ENCODE results near the gene GUCA2A.

The GUCA2A gene

DNA sequence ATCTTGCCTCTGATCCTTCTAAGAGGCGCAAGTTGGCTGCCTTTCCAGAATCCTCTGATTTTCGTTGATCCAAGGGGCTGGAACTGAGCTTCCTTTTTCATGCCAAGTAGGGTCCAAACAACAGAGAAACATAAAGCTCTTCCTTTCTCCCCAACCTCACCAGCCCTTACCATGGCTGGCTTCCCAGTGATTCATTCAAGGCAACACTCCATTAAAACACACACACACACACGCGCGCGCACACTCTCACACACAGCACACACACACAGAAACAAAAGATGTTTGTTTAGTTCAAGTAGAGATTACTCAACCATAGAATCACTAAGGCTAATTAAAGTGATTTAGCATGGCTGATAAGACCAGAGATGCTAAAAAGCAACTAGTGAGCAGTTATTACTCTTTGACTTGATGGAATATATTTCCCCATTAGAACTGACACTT is 13.0 kb upstream of the GUCA2A start:
- DNase-seq (ENCODE audit: low read depth in 1 of 2, low spot score in 1 of 2) = no peak

DNA sequence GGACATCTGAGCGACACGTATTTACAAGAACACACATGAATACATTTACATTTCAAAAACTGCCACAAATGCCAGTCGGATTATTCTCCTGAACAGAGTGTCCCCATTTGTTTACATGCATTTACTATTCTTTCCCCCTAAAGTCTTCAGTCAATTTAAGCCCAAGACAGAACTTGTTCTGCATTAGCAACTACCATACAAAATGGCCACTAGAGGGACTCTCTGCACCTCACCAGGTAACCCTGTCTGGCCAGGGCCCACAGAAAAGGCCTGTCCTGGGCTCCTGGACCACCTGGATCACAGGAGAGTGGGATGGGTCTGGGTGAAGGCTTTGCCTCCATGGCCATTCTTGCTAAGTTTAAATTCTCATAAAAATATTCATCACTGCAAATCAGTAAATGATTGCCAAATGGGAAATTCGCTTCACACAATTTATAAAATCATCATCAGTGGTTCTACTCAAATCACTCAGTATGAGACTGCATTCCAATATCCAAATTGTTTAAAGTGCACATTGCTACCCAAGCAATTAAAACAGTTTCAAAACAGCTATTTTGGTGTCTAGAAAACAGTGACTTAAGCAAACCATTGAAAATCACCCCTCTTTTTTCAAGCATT is 12.5 kb upstream of the GUCA2A start:
- no peak for DNase-seq (ENCODE audit: low read depth in 1 of 2, low spot score in 1 of 2)

DNA sequence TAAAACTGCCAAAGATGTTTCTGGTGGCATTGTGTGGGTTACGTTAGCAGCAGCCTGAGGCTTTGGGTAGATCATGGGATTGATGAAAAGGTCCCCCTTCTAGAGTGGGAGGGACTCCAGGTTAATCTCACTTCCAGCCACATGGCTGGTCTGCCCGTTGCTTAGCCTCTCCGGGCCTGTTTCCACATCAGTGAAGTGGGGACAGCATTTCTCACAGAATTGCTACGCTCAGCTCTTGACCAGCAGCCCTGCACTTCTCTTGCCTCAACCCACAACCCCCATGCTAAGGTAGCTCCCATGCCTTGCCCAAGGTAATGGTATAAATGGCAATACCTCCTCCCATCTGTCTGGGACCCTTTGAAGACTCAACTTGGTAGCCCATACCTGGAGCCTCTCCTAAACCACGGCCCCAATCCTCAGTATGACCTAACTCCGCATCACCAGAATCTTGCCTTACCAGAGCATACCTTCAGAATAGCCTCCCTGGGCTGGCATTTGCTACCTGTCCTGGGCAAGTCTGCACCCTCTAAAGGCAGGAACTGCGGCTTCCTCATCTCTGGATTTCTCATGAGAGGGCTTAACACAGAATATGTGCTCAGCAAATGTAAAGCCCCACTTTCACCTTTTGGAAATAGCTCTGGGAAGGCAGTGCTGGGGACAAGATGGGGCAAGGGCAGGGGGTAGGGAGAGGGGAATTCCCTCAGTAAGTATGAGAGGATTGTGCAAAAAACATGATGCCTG is 10.9 kb upstream of the GUCA2A start:
- DNase-seq (ENCODE audit: low read depth in 1 of 2, low spot score in 1 of 2) = no peak

DNA sequence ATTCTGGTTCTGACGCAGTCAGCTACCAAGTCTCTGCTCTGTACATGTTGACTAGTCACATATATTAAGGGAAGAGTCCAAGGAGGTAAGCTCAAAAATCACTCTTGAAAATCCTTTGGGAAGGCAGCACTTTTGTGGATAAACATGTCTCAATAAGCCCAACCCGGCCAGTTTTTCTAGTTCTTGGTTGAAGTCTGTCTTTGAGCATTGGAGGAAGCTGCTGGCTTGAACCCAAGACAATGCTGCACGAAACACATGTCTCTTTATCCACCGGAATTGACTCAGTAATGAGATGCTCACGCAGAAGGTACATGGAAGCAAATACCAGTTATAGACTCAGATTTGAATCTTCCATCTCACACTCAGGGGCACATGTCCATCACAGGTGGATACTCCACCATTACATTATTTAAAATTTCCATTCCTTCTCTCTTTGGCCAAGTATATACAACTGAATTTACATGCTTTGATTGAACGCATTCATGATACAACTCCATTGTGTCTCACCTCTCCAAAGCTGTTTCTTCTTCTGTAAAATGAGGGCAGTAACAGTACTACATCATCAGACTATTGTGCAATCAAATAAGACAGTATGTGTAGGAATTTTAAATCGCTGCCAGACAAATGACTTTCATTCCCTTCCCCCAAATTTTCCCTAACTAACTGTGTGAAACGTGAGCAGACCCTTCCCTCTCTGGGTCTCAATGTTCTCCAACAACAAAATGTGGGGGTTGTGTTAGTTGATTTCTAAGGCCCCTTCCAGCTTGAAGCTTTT is 9.6 kb upstream of the GUCA2A start:
- no peak for DNase-seq (ENCODE audit: low read depth in 1 of 2, low spot score in 1 of 2)

DNA sequence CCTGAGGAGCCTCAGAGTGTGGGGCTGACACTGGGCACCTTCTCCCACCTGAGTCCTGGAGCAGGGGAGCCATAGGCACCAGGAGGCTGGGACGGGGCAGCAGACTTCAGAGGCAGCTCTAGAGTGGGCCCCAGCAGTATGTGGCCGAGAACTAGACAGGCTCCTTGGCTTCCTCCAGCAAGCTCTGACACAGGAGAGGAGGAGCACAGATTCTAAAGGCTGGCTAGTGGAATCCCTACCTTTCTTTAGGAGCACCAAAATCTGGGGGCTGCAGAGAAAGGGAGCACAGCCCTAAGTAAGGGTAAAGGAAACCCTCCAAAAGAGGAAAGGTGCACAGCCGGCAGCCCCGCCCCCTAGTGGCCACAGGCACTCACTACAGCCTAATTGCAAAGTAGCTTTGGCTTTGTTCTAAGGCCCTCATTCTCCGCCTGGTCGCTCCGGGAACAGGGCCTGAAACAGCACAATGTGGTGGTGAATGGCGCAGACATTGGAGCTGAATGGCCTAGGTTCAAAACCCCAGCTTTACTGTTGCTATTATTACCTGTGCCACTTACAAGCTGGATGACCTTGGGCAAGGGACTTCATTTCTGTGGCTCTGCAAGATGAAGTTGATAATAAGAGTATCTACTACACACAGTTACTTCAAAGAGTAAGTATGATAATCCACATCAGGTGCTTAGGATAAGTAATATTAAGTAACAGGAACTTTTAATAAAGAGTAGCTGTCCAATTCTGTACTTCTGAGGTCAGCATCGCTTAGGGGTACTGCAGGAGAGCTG is 8.8 kb upstream of the GUCA2A start:
- DNase-seq (ENCODE audit: low read depth in 1 of 2, low spot score in 1 of 2) = peak; percentile 52

DNA sequence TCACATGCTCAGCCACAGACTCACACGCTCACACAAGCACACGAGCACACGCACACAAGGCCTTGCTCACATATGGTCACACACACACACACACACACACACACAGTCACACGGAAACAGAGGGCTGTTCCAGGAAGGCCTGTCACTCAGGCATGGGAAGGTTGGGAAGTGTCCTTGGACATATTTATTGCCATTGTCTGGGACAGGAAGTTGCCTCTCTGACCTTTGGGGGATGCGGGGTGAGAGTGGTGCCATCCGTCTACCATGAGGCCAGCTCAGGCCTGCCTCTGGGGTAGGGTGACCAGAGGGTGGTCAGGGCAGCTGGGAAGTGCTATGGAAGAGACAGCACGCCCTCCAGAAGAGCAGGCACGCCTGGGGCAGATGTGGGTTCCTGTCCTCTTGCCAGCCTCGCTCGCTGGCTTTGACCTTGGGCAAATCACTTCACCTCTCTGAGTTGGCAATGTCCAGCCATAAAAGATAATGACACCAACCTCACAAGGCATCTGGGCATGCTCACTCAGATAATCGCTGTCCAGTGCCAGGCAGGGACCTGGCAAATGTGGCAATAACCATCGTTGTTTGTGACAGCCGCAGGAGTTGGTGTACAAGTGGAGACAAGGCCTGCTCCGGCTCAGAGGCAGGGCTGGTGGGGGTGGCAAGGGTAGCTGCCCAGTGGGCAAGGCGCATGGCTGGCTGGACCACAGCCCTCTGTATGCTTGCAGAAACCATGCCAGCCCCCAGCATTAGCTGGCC is 8.0 kb upstream of the GUCA2A start:
- no peak for DNase-seq (ENCODE audit: low read depth in 1 of 2, low spot score in 1 of 2)

DNA sequence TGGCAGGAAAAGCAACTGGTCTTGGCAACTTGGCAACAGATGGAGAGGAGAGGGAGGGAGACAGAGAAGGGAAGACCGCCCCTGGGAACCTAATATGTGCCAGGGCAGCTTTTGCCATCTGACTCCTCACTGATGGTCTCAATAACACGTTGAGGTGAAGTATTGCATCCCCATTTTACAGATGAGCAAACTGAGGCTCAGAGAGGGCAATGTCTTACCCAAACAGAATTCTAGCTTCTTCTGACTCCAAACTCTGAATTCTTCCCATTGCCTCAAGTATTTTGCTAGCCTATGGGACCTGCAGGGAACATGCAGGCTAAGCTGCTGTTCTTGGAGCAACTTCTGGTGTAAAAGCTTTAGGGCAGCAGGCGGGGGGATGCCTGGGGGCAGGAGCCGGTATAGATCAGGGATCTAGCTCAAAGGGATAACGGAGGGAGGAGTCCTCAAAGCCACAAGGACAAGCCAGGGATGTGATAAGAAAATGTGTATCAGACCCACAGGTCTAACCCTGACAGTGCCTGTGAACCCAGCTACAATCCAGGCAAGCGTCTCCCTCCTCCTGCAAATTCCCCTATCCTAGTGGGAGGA is 7.2 kb upstream of the GUCA2A start:
- no peak for DNase-seq (ENCODE audit: low read depth in 1 of 2, low spot score in 1 of 2)

DNA sequence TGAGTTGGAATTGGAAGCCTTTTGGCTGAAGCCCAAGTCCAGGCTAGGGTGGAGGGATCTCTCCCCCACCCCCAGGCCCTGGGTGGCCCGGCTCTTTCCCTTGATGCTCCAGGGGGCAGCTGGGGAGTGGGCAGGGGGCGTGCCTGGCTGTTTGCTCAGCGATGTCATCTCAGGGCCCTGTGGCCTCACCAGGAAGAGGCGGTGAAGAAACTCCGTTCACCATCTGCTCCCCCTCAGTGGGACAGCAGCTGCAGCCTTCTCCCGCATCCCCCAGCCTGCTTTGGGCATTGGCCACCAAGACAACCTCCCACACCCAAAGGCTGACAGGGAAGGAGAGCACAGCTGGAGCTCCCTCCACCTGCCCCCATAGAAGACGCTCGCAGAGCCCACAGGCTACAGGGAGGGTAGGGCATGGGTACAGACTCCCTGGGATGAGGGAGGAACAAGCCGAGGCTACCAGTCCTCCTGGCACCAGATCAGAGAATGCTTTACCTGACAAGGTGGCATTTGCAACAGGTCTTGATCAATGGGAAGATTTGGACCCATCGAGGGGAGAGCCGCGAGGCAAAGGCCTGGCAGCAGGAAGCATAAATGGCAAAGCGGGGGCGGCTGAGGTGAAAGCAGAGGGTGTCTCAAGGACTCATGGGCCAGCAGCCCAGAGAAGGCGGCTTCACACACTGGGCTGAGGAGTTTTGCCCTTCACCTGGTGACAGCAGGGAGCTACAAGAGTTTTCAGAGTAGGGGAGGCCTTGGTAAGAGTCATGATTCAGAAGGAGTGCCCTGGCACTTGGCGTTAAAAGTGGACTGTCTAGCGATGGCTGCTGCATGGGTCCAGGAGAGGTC is 6.5 kb upstream of the GUCA2A start:
- no peak for DNase-seq (ENCODE audit: low read depth in 1 of 2, low spot score in 1 of 2)

DNA sequence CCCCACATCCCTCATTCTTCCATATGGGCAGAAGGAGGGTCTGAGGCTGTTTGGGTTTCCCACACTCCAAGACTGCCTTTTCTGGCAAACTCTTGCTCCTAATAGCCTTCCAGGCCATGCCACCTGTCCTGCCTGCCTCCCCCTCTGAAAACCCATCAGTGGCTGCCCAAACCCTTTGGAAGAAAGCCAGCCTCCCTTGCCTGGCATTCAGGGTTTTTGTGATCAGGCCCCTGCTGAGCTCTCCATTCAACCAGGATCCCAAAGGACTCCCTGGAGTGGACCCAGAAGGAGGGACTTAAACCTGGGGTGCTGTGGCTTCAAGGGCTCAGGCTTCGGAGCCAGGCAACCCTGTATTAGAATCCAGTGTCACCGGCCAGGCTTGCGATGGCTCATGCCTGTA is 4.2 kb upstream of the GUCA2A start:
- DNase-seq (ENCODE audit: low read depth in 1 of 2, low spot score in 1 of 2) = no peak

DNA sequence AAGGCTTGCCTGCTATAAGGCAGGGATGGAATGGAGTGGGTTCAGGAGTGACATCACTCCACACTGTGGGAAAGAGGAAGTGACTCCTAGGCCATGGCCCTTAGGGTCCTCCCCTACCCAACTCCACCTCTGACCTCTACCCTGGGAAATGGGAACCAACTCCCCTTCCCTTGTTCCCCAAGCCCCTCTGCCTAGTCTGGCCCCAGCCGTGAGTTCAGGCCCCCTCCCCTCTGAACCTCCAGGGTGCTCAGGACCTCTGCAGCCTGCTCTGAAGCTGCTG is 3.8 kb upstream of the GUCA2A start:
- DNase-seq (ENCODE audit: low read depth in 1 of 2, low spot score in 1 of 2) = no peak

DNA sequence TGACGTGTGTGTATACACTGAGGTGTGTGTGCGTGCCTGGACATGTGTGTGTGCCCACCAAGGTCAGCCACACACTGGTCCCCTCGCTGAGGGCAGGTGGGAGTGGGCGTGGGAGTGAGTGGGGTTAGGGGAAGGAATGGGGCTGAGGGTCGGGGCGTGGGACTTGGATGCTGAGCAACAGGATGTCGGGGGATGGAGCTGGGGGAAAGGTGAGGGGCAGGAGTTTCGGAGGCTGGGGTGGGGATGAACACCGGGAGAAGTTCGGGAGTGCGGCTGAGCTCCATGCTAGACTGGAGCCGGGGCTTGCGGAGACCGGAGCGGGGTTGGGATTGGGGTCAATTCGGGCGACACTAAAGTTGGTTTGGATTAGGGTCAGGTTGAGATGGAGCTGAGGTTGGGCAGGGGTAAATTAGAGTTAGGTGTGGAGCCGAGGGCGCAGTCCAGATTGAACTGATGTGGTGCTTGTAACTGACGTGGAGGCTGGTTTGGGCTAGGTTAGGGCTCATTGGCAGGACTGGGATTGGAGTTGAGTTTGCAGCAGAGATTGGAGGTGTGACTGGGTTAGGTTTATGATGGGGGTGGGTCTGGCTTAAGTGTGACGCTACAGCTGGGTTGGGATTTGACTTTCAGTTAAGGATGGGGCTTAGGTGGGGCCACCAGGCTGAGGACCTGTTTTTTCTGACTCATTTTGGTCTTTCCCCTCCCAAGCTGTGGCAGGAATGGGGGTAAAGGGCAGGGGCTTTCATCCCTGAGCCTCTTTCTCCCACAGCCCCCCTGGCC is 3.3 kb upstream of the GUCA2A start:
- no peak for DNase-seq (ENCODE audit: low read depth in 1 of 2, low spot score in 1 of 2)

DNA sequence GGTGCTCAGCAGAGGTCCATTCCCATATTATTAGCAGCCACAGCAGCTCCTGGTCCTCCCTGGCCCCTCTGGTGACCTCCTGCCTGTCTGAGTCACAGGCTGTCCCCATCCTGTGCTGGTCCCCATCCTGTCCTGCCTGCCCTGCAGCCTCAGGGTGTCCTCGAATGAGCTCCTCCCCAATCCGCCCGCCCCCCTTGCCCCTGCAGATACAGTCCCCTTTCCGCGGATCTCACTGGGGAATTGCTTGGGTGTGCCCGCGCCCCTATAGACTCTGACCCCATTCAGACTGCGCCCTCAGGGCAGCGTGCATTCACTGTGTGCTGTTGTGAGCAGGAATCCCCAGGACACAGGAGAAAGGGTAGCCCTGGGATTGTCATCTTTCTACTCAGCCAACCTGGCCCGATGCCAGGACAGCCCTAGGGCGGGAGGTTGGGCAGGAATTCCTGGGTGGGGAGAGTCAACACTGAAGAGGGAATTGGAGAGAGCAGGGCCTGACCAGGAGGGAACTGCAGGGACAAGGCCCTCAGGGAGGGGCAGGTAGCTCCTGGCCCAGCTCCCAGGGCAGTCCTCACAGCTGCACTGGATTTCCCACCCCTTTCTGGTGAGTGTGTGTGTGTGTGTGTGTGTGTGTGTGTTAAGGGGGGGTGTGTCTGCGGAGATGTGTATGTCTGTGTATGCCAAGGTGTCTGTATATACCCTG is 1.1 kb upstream of the GUCA2A start:
- no peak for DNase-seq (ENCODE audit: low read depth in 1 of 2, low spot score in 1 of 2)

DNA sequence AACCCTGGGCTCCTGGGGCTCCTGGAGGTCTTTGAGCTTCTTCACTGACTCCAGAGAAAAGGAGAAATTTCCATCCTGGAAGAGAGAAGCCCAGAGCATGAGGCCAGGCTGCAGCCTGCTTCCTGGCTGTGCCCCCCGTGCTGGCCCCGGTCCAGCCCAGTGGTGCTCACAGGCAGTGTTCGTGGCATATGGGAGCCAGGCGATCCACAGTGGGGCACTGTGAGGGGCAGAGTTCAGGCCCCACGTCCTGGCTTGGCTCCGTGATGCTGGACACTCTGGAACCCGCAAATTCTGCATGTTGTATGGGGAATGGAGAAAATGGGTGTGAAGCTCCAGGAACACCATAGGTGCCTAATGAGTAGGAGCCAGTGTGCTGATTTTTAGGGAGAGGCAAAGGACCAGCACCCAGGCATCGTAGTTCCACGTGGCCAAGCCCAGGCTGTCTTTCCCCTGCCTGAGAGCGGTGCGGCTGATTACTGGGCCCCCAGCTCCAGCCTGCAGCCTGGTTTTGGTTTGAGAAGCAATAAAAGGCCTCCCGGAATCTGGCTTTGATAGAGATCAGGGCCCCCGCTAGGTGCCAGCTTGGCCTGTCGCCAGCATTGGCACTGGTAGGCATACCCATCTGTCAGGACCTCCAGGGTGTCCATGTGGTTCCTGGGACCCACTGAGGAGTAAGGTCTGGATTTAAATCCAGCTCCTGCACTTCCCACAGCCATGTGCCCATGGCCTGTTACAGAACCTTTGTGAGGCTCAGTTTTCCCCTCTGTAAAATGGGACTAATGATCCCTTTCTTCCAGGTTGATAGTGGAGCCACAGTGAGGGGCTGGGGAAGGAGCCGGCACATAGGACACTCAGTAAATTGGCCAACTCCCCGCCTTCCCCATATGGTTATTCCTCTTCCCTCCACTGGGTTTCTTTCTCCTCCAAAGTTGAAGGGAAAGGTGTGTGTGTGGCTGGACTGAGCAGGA is 725 bp downstream of the GUCA2A start:
- DNase-seq (ENCODE audit: low read depth in 1 of 2, low spot score in 1 of 2) = no peak

DNA sequence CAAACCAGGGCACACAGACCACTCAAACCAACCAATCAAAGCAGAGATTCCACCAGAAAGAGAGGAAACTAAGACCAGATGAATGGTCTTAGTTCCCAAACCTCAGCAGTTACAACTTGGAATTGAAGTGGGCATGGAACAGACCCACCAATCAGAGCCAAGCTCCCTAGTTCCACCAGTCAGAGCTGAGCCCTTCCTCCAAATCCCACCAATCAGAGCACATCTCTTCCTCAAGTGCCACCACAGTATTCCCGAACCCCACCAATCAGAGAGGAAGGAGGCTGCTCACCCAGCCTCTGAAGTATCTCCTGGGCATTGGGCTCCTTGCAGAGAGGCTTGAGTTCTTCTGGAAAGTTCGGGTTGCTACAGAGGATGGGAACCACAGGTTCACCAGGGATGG is 1.4 kb downstream of the GUCA2A start:
- DNase-seq (ENCODE audit: low read depth in 1 of 2, low spot score in 1 of 2) = no peak

DNA sequence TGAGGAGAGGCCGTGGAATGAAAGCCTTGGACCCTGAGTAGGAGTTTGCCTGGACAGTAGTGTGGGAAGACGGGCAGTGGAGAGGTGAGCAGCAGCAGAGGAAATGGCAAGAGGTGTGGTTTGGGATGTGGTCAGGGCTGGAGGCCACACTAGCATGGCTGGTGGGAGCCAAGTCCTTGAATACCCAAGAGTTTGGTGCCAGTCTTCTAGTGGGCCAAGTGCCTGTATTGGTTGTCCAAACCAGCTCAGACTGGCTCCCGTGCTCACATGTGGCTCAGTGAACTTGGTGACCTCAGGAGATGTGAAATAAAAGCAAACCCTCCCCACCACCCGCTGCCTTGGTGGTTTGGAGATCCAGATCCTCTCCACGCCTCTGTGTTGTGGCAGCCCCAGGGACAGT is 2.4 kb downstream of the GUCA2A start:
- DNase-seq (ENCODE audit: low read depth in 1 of 2, low spot score in 1 of 2) = no peak

DNA sequence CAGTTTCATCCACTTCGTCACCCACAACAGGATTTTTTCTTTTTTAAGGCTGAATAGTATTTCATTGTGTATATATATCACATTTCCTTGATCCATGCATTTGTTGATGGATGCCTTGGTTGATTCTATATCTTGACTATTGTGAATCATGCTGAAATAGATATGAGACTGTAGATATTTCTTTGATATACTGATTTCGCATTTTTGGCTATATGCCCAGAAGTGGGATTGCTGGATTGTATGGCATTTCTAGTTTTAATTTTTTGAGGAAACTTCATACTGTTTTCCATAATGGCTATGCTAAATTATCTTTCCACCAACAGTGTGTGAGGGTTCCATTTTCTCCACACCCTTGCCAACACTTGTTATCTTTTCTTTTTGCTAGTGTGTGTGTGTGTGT is 6.4 kb downstream of the GUCA2A start:
- DNase-seq (ENCODE audit: low read depth in 1 of 2, low spot score in 1 of 2) = no peak

DNA sequence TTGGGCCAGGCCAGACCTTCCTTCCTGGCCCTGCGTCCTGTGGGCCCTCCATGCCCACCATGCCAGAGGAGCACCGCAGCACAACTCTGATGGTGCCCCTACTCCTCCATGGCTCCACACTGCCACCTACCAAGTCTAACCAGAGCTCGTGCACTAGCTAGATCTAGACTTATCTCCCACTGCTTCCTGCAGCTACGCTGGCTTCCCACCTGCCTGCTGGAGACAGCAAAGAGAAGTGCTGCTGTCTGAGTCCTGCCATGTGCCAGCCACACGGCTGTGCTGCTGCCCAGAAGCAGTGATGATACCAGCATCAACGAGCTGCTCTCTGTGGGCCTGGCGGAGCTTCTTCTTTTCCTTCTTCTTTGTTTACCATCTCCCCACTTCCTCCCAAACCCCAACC is 6.9 kb downstream of the GUCA2A start:
- no peak for DNase-seq (ENCODE audit: low read depth in 1 of 2, low spot score in 1 of 2)
